Measurements from ENCODE around the gene GRM5. TPM values are rescaled to one million over a fixed set of nuclear protein-coding genes. Genes with fewer than 3 reads are reported as not detected.
"Not testable (repeated sequence)": the region's sequence is repeated elsewhere in the genome, so short reads cannot be mapped to it uniquely, and the experiment has no call there.

Gene GRM5
- 0.10 and 0.22 TPM in 2 replicates for total RNA-seq (2014; rRNA removed; shearing (Covaris generic))

DNA sequence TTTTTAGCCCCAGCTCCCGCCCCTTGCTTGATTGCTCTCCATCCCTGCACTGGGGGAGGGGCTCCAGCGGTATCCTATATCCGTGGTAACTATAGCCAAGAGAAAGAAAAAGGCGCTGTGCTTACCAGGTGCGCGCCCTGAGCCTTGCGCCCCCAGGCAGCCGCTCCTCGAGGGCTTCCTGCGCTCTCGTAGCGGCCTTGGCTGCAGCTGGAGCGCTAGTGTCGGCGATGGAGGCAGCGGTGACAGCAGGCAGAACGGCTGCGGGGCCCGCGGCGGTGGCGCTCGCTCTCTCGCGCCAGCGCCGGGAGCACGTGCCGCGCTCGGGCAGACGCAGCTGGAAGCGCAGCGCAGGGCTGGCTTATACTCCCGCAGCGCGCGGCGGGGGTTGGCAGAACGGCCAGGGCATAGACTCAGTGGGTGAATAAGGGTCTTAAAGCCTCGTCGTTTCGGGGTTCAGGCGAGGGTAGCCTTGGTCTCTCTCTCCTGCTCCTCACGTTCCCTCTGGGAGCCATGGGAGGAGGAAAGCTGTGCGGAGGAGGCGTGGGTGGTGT is at the start of gene GRM5:
Gene GRM5 (minus strand): TSS at position 332 of the 551 bp plus-strand sequence. CDS start 18,110 bp downstream, outside the sequence.
- not testable (repeated sequence) for DNase-seq (ENCODE audit: low read depth)

DNA sequence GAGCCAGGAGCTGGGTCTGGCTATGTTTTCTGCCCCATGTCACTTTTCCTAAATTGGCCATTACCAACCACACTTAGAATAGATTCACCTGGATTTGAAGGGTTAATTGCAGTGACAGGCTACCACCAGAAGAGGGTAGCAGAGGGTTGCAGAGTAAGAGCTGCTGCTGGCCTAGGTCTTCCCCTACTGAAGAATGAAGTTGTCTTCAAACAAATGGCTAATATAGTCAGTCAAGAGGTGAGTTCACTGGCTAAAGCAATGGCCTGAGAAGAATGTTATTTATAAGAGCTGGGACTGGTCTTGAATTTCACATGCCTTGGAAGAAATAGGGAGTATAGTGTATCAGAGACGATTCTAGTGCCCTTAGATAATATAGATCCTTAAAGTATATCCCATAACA is 32.2 kb upstream of the GRM5 start:
- DNase-seq (ENCODE audit: low read depth) = peak; percentile 14

- not testable (repeated sequence) for DNase-seq (ENCODE audit: low read depth)
These were observed 28.0 kb upstream of the GRM5 start for GRCh38 chr11:89093806-89094205.

- peak; percentile 2 for DNase-seq (ENCODE audit: low read depth)
These were observed 19.2 kb upstream of the GRM5 start for GRCh38 chr11:89084951-89085350.

GRCh38 chr11:89070911-89071310 is 5.1 kb upstream of the GRM5 start:
- not testable (repeated sequence) for DNase-seq (ENCODE audit: low read depth)

DNA sequence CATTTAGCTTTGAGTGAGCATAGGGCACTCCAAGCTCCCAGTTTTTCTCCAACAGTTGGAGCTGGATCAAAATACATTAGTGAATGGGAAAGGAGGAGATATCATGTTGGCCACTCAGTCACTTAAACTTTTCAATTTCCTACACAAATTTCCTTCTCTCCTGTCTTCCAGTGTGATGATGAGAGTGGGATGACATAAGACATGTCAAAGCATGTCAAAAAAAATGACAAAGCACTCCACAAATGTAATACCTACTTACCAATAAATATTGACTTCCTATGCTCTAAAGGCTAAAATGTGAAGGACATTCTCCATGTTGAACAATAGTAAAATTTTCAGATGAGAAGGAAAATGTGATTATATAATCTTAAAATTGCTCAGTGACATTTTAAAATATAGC is 1.5 kb upstream of the GRM5 start:
- no peak for DNase-seq (ENCODE audit: low read depth)

GRCh38 chr11:89065066-89065465 is 716 bp downstream of the GRM5 start:
- no peak for DNase-seq (ENCODE audit: low read depth)

DNA sequence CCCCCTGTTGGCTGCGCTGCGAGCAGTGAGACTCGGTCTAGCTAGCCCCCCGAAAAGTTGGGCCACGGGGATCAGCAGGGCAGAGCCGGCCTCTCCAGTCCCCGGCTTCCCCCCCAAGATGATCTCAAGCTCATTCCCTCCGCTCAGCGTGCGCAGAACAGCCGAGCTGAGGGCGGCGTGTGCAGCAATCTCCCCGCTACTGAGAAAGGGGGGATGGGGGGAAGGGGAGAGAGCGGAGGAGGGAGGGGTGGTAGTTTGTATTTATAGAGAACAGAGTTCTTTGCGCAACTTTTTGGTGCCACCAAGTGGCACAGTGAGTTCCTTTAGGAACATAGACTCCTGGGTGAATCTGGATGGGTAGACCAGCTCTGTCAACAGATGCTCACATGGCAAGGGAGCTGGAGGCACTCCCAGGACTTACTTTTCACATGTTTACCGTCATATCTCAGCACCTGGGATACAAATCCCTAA is 2.3 kb downstream of the GRM5 start:
- DNase-seq (ENCODE audit: low read depth) = peak; percentile 20

GRCh38 chr11:89062771-89063298 is 2.9 kb downstream of the GRM5 start:
- DNase-seq (ENCODE audit: low read depth) = peak; percentile 9

- DNase-seq (ENCODE audit: low read depth) = peak; percentile 13
These were observed 3.9 kb downstream of the GRM5 start for GRCh38 chr11:89061839-89062238.

GRCh38 chr11:89057406-89057805 is 8.4 kb downstream of the GRM5 start:
- not testable (repeated sequence) for DNase-seq (ENCODE audit: low read depth)

- no peak for DNase-seq (ENCODE audit: low read depth)
These were observed 13.6 kb downstream of the GRM5 start for GRCh38 chr11:89052220-89052619.

DNA sequence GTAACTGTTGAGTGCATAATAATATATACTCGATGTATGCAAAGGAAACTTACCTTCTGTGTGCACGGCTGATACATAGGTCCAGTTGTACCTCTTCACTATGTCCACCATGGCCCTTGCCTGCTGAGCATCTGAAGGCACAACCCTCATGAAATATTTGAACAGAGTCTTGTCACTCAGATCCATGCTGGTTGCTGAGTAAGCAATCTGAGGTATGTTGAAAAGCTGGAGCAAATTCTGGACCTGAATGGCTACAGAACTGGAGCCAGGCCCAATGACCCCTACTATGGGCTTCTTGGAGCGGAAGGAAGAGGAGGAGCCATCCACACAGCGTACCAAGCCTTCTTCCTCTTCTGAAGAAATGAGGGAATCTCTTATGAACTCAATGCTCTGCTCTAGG is 18.6 kb downstream of the GRM5 start:
- DNase-seq (ENCODE audit: low read depth) = not testable (repeated sequence)

- DNase-seq (ENCODE audit: low read depth) = peak; percentile 38
These were observed 21.8 kb downstream of the GRM5 start for GRCh38 chr11:89043861-89044588.

- peak; percentile 86 for DNase-seq (ENCODE audit: low read depth)
These were observed 36.1 kb downstream of the GRM5 start for GRCh38 chr11:89029671-89030070.

DNA sequence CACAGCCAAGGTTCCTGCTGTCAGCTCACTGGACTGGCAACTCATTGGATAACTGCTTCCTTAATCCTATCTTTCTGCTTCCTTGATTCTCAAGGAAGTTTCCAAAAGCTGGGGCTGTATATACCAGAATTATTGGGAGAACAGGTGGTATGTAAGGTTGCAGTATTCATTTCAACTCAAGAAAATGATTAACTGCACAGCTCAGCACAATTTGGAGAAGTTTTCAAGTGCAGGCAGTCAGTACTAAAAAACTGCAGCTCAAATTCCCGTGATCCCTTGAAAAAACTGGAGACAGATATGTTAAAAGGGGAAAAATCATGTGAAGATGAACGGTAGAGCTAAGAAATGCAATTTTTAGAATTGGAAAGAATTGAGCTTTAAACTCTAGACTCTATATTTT is 44.4 kb downstream of the GRM5 start:
- no peak for DNase-seq (ENCODE audit: low read depth)

GRCh38 chr11:89019827-89020547 is 45.8 kb downstream of the GRM5 start:
- DNase-seq (ENCODE audit: low read depth) = peak; percentile 51

DNA sequence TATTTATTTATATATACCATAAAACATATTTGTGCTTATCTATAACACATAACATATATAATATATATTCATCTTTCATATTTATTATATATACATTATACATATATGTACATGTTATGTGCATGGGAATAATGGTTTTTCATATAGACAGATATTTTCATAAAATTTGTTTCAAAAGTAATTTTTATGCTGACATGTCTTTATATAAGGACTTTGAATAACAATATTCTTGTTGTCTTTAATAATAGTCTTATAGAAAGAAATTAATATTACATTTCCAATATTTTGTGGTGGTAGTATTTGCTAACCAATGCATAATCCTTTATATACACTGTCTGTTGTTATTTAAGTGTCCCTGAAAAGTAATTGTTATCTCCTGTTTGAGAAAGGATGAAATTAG is 49.6 kb downstream of the GRM5 start:
- DNase-seq (ENCODE audit: low read depth) = no peak

GRCh38 chr11:89015614-89016013 is 50.2 kb downstream of the GRM5 start:
- no peak for DNase-seq (ENCODE audit: low read depth)

- not testable (repeated sequence) for DNase-seq (ENCODE audit: low read depth)
These were observed 64.9 kb downstream of the GRM5 start for GRCh38 chr11:89000852-89001251.

DNA sequence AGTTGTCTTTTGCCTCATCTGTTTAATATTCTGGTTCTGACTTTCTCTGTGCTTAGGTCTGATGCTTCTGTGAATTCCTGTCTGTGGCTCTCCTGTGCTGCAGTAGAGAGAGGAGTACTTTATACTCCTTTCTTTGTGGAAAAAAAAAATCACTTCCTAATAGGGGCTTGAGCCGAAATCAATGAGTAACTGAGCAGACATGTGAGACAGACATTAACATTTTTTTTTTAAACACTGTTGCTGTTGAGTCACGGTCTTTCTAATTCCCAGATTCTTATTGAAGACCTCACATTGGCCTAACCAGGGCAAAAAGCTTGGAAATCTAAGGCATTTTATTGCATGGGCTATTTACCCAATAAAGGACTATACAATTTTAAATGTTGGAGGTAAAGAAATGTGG is 86.1 kb downstream of the GRM5 start:
- peak; percentile 77 for DNase-seq (ENCODE audit: low read depth)

DNA sequence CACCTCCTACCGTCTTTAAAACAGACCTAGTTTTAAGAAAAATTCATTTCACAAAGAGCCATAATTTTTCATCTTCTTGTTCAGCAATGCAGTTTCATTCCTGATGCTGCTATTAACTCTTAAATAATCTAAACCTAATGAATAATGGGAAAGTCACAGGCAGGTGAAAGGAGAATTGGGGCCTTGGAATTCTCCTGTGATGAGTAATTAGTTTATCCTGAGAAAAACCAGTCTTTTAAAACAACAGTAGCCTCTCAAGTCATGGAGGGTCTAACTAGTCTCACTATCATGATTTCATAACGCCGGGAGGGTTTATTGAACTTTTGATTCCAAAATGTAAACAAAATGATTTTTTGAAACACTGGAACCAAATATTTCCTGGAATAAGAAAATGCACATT is 86.8 kb downstream of the GRM5 start:
- peak; percentile 59 for DNase-seq (ENCODE audit: low read depth)

All from M059J (cell line).